ENCODE results near the gene UBASH3B. TPM values are rescaled to one million over a fixed set of nuclear protein-coding genes. Genes with fewer than 3 reads are reported as not detected.

The UBASH3B gene
- total and polyA plus RNA-seq, 2 of the 13 experiments (the other 11 are each of a cell fraction or from before 2014, with no cell fraction given): 4.4 to 7.6 TPM

- ATAC-seq: no peak
- ChIA-PET CTCF (ENCODE audit: low intra/inter-chr PET ratio, low total read pairs) (no interaction called here), POLR2A (no interaction called here)
- no peaks in the 10 kb centered on the region for H3K79me2 ChIP-seq (ENCODE audit: insufficient read depth, low read length)
- FAIRE-seq: no peak
- H3K9me3 ChIP-seq (ENCODE audit: low read length): no peaks in the 10 kb centered on the region
- H4K20me1 ChIP-seq (ENCODE audit: insufficient read depth, low read length): no peaks in the 10 kb centered on the region
- no peaks in the 10 kb centered on the region for H3K27me3 ChIP-seq (ENCODE audit: control insufficient read depth in 1 of 2, insufficient read depth in 2 of 2, low read length in 2 of 2)
- no peak overlapping the region for H3K27ac ChIP-seq (ENCODE audit: extremely low read length, insufficient read depth, low read length)
- H3K4me1 ChIP-seq (ENCODE audit: insufficient read depth, low read length): peaks cover 15% of the 10 kb centered on the region
- no peak overlapping the region for H3K4me2 ChIP-seq (ENCODE audit: low read depth, low read length)
- no peak overlapping the region for H2AFZ ChIP-seq (ENCODE audit: low read length)
- 98% methylated on average over 3 of the region's 3 CpGs for WGBS (ENCODE audit: low lambda C conversion rate)
- in situ Hi-C loops (cut with HindIII; ENCODE audit: extremely low pct_ligation_motif_present, low pct_unique_long_range_greater_than_20kb) (no loop called here), intact Hi-C loops (cut with micrococcal nuclease; ENCODE audit: unreplicated experiment) (no loop called here)
- DNase-seq (ENCODE audit: low spot score): no peak
- no peak overlapping the region for H3K4me3 ChIP-seq (replicated peaks in 1 of 3; ENCODE audit: insufficient read depth in 1 of 3, low read depth in 2 of 3, low read length in 3 of 3)
- no peak for TF ChIP-seq PPARG (CRISPR knock-in tag; conservative IDR thresholded peaks at IDR 0.05)
- TF ChIP-seq CREB3 (CRISPR knock-in tag; IDR thresholded peaks at IDR 0.05): no peak
- TF ChIP-seq U2AF1 (optimal IDR thresholded peaks at IDR 0.05; ENCODE audit: low read depth, low read length): no peak
- no peak for TF ChIP-seq DPF2 (CRISPR knock-in tag; IDR thresholded peaks at IDR 0.05; ENCODE audit: borderline replicate concordance, low read depth)
- peaks cover 0 to 4% of the 10 kb centered on the region in 2 experiments; a peak in 2 of 5 replicates for H3K36me3 ChIP-seq (replicated peaks in 1 of 2; ENCODE audit: control insufficient read depth in 1 of 2, insufficient read depth in 2 of 2, low read length in 2 of 2)
- no TSS peak for BruUV-seq (replicated peaks)
- no peak overlapping the region for H3K9ac ChIP-seq (ENCODE audit: insufficient read depth, low read depth, low read length)
Observed at GRCh38 chr11:122700666-122701065, 45.1 kb downstream of the UBASH3B start.

- in situ Hi-C loops (cut with HindIII; ENCODE audit: extremely low pct_ligation_motif_present, low pct_unique_long_range_greater_than_20kb): no loop called here
- ATAC-seq: no peak
- intact Hi-C loops (cut with micrococcal nuclease; ENCODE audit: unreplicated experiment): no loop called here
- no TSS peak for BruUV-seq (replicated peaks)
- Histone ChIP-seq H3K4me2 (ENCODE audit: low read depth, low read length) (no peak overlapping the region), H3K79me2 (ENCODE audit: insufficient read depth, low read length) (no peaks in the 10 kb centered on the region), H3K9ac (ENCODE audit: insufficient read depth, low read depth, low read length) (no peak overlapping the region), H4K20me1 (ENCODE audit: insufficient read depth, low read length) (no peaks in the 10 kb centered on the region), H3K4me1 (ENCODE audit: insufficient read depth, low read length) (peaks cover 20% of the 10 kb centered on the region), H3K36me3 (replicated peaks in 1 of 2; ENCODE audit: control insufficient read depth in 1 of 2, insufficient read depth in 2 of 2, low read length in 2 of 2) (peaks cover 0 to 4% of the 10 kb centered on the region in 2 experiments; a peak in 2 of 5 replicates), H3K27ac (ENCODE audit: extremely low read length, insufficient read depth, low read length) (no peak overlapping the region), H2AFZ (ENCODE audit: low read length) (no peak overlapping the region), H3K4me3 (replicated peaks in 1 of 3; ENCODE audit: insufficient read depth in 1 of 3, low read depth in 2 of 3, low read length in 3 of 3) (no peak overlapping the region), H3K9me3 (ENCODE audit: low read length) (no peaks in the 10 kb centered on the region), H3K27me3 (ENCODE audit: control insufficient read depth in 1 of 2, insufficient read depth in 2 of 2, low read length in 2 of 2) (no peaks in the 10 kb centered on the region)
- ChIA-PET CTCF (ENCODE audit: low intra/inter-chr PET ratio, low total read pairs) (no interaction called here), POLR2A (no interaction called here)
- no peak for DNase-seq (ENCODE audit: low spot score)
- WGBS (ENCODE audit: low lambda C conversion rate): 68% methylated on average over 4 of the region's 4 CpGs
- FAIRE-seq: no peak
- no peak for TF ChIP-seq HNF4A (CRISPR knock-in tag; IDR thresholded peaks at IDR 0.05)
- TF ChIP-seq ZNF230 (CRISPR knock-in tag; IDR thresholded peaks at IDR 0.05): no peak
- TF ChIP-seq FOXJ3 (CRISPR knock-in tag; IDR thresholded peaks at IDR 0.05; ENCODE audit: borderline replicate concordance): no peak
- no peak for TF ChIP-seq TBX2 (CRISPR knock-in tag; IDR thresholded peaks at IDR 0.05; ENCODE audit: borderline replicate concordance)
- TF ChIP-seq ETV5 (CRISPR knock-in tag; IDR thresholded peaks at IDR 0.05; ENCODE audit: borderline replicate concordance): no peak
- TF ChIP-seq MXD4 (CRISPR knock-in tag; IDR thresholded peaks at IDR 0.05): no peak
- TF ChIP-seq ZNF256 (CRISPR knock-in tag; conservative IDR thresholded peaks at IDR 0.05): no peak
- TF ChIP-seq ZFP90 (CRISPR knock-in tag; IDR thresholded peaks at IDR 0.05; ENCODE audit: borderline replicate concordance): no peak
- no peak for TF ChIP-seq KDM5B (CRISPR knock-in tag; IDR thresholded peaks at IDR 0.05; ENCODE audit: borderline replicate concordance)
- TF ChIP-seq MEIS2 (CRISPR knock-in tag; IDR thresholded peaks at IDR 0.05): no peak
- no peak for TF ChIP-seq SP4 (CRISPR knock-in tag; IDR thresholded peaks at IDR 0.05)
- no peak for TF ChIP-seq JUND (CRISPR knock-in tag; IDR thresholded peaks at IDR 0.05)
- TF ChIP-seq MTA1 (CRISPR knock-in tag; IDR thresholded peaks at IDR 0.05; ENCODE audit: borderline replicate concordance): no peak
- no peak for TF ChIP-seq ZNF383 (CRISPR knock-in tag; IDR thresholded peaks at IDR 0.05; ENCODE audit: borderline replicate concordance)
- TF ChIP-seq PBX3 (CRISPR knock-in tag; IDR thresholded peaks at IDR 0.05; ENCODE audit: borderline replicate concordance): no peak
Observed at GRCh38 chr11:122701143-122701542, 45.6 kb downstream of the UBASH3B start.

Data from HepG2 (cell line).